T47D (cell line): ENCODE data around the gene ARNT2.

Experiments
- DNase-seq, 2 experiments: peaks; one replicate each; pipeline versions ENCODE4 v3.0.0 to v3.0.0-alpha.2; 2011 to 2012; ENCODE audit warnings: low read depth in 1 of 2, low spot score in 1 of 2
- JUND ChIP-seq: IDR thresholded peaks from 2 replicates; pipeline ENCODE4 v1.6.1; 2012; ENCODE audit warnings: low read depth
- in situ Hi-C: cut with HindIII; loops from 2 replicates; pipeline ENCODE4 v1.10.0; 2016; ENCODE audit warnings: low sequenced_read_pairs, low pct_unique_long_range_greater_than_20kb

Gene ARNT2

DNA sequence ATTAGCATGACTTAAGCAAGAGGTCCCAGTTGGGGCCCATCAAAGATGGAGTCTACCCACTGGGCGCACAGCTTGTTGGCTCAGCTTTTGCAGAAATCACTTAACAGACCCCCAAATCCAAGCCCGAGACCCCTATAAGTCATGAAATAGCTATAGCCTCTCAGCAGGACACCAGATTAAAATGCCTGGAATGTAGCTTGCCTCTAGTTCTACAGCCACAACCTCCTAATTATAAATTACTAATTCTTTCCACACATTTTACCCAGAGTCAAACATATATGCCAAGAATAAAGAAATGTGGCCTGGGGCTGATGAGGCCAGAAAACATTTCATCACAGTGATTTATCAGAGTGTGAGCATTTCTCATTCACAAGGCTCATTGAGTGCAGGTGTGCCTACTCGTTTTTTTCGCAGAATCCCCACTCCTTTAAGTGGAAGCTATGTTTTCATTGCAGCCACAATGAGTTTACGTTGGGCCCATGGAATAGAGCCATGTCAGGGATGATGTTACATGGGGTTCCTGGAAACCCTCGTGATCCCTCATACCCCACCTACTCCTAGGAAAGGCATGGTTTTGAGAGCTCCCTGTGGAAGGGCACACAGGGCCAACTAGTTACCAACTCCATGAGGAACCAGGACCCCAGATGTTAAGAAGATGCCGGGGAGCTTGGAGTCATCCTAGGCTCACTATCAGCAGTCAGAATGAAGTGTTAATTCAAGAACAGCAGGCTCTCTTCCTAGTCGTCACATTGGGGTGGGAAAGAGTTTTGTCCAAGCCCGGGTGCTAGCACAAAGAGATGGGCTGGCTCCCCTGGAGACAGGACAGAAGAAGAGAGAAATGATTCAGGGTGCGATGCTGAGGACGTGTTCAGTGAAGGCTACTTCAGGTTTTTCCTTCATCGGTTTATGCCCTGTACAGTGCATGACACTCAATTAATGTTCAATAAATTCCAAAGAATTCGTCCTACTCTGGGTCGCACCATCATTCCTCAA is 200.7 kb downstream of the ARNT2 start:
- in situ Hi-C loops, result no loop called here
- no peak for TF ChIP-seq JUND
- DNase-seq, result no peak

DNA sequence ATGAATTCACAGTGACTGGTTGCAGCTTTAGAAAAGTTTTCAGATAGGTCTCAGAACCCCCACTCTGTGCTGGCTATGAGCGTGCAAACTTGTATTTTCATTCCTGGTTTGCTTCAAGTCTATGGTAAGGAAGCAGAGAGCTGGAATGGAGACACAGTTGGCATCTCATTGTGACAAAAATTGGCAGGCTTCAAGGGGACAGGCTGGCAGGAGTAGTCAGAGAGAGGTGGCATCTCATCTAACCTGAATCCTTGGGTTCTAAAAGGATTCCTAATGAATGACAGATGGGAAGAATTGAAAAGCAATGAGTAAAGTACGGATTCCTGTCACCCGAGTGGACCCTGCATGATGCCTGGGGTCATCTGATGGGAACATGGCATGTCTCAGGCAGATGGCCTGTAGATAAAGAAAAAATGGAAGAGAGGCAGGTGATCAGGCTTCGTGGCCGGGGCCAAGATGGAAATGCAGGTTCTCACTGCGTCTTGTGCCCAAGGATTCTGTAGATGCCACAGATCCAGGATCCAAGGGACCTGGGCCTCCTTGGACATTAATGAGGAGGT is 201.5 kb downstream of the ARNT2 start:
- in situ Hi-C loops, result no loop called here
- no peak for DNase-seq
- no peak for TF ChIP-seq JUND

DNA sequence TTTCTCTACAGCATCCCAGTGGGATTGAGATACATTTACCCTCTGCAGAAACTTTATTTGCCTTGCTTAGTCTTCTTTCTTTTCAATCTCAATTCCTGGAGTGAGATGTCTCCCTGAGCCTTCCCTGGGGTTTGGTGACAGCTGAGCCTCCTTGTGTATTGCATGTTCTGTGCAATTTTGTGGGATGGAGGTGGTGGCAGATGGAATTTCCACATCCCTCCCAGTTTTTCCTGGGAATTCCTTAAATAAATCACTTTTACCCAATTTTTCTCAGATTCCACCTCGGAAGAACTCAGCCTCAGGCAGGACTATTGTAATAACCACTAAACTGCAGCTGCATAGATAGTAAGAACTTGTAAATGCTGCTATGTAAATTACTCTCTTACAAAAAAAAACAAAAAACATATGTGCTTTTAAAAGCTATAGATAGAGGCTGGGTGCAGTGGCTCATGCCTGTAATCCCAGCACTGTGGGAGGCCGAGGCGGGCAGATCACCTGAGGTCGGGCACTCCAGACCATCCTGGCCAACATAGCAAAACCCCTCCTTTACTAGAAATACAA is 202.4 kb downstream of the ARNT2 start:
- no peak for DNase-seq
- in situ Hi-C loops, result no loop called here
- no peak for TF ChIP-seq JUND

DNA sequence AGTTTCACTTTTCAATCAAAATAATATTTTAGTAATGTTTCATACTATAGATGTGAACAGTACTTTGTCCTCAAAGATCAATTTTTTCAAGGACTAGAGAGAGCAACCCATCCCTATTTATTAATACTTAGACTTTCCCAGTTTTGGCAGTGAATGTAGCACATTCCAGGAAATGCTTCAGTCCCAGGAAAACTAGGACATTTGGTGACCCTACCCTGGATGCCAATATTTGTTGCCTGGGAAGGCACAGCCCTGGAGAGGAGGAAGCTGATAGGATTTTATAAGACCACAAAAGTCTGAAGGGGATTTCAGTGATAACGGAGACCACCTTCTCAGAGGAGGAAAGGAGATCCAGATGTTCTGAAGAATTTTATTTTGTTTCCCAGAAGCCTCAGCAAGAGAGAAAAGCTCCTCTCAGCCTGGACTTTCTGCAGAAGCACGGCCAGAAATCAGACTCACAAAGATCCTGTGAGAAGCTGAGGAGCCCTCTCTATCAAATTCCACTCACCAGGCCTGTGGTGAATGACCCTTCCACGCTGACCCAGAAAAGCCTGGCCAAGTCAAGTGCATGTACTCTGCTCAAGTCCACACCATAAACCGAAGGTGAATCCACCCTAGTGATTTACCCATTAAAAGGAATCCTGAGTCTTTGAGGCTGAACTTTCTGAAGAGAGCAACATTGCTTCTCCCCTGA is 203.3 kb downstream of the ARNT2 start:
- TF ChIP-seq JUND, result no peak
- in situ Hi-C loops, result no loop called here
- no peak for DNase-seq

DNA sequence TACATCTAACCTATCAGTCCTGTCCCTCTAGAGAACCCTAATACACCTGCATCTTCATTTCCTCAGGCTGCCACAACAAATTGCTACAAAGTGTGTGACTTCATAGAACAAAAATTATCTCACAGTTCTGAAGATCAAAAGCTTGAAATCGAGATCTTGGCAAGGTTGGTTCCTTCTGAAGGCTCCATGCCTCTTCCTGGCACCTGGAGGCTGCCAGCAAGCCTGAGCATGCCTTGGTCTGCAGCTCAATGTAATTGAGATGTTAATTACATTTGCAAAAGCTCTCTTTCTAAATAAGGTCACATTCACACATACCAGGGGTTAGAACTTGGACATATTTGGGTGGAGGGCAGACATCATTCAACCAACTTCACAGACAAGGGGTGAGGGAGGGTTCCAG is 204.5 kb downstream of the ARNT2 start:
- DNase-seq, result no peak
- TF ChIP-seq JUND, result no peak
- in situ Hi-C loops, result no loop called here

DNA sequence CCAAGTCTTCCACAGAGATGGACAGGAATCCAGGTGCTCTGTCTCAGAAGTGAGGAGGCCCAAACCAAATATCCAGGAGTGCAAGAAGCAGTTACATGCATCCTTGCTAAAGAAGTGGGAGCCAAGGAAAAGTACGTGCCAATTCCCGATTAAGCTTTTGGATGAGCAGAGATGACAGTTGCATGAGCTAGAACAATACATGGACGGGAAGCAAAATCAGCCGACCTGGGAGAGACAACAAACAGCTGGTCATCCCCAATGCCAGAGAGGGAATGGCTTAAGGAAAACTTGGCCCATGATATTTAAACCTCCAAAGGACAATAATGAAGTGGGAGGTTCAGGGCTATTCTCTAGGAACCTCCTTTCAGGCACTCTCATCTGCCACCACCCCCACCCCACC is 204.9 kb downstream of the ARNT2 start:
- TF ChIP-seq JUND, result no peak

DNA sequence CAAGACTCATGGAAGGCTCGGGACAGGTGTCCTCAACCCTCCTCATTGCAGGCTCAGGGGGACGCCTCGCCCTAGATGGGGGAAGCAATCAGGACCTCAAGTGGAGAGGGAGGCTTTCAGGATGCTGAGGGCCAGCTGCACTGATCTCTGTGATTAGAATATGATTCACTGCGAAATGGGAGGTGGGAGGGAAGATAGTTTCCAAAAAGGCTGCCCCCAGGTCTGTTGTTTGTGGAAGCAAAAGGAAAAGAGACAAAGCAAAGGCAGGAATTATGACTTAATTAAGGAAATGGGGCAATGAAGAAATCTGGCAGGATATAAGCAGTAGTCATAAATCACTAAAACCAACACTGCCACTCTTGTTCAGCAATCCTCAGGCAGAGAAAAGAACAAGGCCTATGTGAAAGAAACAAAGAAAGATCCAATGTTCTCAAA is 205.3 kb downstream of the ARNT2 start:
- no peak for DNase-seq
- no peak for TF ChIP-seq JUND
- in situ Hi-C loops, result no loop called here

More for the DNA sequence above, 204.9 kb downstream of the ARNT2 start:
- no peak for DNase-seq
- in situ Hi-C loops, result no loop called here

DNA sequence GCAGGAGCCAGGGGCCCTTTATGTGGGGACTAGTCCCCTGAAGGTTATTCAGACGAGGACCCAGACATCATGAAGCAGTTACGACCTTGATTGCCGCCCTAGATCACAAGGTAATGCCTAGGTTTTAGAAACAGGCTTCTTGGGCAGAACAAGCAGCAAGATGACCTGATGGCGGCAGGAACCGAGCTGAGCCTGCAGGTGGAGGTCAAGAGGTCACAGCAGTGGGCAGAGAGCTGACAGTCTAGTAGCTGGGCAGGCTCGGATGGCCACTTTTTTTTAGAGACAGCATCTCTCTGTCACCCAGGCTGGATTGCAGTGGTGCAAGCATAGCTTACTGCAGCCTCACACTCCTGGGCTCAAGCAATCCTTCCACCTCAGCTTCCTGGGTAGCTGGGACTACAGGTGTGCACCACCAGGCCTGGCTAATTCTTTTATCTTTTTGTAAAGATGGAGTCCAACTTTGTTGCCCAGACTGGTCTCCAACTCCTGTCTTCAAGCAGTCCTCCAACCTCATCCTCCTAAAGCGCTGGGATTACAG is 207.4 kb downstream of the ARNT2 start:
- TF ChIP-seq JUND, result no peak
- DNase-seq, result no peak
- in situ Hi-C loops, result no loop called here

DNA sequence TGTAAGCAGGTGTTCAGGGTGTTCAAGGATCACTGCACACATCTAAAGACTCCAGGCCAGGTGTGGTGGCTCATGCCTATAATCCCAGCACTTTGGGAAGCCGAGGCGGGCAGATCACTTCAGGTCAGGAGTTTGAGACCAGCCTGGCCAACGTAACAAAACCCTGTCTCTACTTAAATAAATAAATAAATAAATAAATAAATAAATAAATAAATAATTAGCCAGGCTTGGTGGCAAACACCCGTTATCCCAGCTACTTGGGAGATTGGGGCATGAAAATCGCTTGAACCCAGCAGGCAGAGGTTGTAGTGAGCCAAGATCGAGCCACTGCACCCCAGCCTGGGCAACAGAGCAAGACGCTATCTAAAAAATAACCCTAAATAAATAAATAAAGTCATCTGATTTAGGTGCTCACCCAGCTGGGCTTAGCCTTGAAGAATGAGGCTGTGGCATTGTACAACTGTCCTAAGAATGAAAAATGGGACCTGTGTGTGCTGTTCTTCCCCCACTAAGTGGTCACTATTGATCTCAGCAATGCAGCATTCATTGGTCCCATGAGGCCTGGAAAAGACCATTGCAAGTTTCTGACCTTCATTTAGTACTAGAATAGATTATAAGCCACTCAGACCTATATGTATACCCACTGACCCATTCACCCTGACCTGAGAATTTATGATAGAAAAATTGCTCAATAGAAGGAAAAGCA is 208.1 kb downstream of the ARNT2 start:
- no peak for TF ChIP-seq JUND
- DNase-seq, result no peak
- in situ Hi-C loops, result no loop called here

DNA sequence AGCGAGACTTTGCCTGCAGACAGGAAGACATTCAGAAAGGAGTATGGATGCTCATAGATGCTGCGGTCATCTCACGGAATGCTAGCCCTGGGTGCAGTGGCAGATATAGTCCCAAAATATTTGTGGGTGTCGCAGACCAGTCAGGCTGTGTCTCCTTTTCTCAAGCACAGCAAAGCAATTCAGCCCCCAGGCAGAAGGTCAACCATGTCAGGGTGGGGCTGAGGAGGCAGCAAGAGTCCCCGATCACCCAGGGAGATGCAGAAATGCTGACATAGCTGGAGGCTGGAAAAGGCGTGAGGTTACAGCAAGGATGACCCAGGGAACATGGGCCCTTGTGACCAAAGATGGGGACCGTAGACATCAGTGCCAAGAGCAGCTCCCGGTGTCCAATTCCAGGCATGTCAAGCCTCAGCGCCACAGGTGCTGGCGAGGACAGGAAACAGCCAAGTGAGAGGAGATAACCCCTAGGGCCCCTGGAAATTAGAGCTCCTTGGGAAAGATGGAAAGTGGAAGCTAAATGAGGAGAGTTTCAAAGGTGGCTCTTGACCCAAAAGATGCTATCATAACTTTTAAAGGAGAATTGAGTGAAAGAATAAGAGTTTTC is 209.7 kb downstream of the ARNT2 start:
- DNase-seq, result no peak
- TF ChIP-seq JUND, result no peak
- in situ Hi-C loops, result no loop called here

DNA sequence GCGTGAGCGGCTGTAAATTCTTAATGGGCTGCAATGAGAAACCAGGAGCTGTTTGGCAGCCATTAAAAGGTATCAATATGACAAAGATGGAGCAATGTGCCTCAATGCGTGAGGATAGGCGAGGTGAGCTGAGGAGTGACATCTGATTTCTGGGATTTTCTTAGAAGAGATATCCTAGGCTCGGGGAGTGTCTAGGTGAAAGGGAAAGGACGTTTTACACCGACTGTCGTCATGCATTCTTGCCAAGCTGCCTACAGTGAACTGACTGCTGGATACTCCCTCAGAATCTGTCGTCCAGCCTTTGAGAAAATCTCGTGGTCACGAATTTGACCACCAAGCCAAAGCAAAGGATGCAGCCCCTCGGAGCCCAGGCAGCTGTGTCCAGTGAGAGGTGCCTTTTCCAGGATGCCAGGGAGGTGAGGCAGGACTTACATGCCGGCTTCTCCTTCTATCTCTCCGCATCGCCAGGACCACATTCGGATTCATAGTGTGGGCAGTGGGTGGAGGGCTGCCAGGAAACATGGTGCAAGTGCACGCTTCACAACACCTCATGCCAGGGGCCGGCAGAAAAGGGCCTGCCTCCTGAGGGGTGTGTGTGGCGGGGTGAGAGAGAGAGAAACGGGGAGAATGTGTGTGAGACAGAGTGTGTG is 210.7 kb downstream of the ARNT2 start:
- no peak for TF ChIP-seq JUND
- DNase-seq, result no peak

More for the DNA sequence above, 210.7 kb downstream of the ARNT2 start:
- in situ Hi-C loops, result no loop called here
